ENCODE data around the gene SMAP2. TPM values are rescaled to one million over a fixed set of nuclear protein-coding genes. Genes with fewer than 3 reads are reported as not detected.

SMAP2 gene
- 15.5 and 63.1 TPM in 2 replicates for total RNA-seq

GRCh38 chr1:40373323-40374283 is at the start of gene SMAP2:
SMAP2 (plus strand) TSS chr1:40373727; CDS start chr1:40374121, 394 bp downstream.

GRCh38 chr1:40449684-40450494 is 76.4 kb downstream of the SMAP2 start, which contains the start of gene ZFP69B:
ZFP69B (plus strand) TSS chr1:40450476; CDS start chr1:40450962, 486 bp downstream.

Other genes starting within 250 kb of the SMAP2 start
- 15.1 and 22.2 TPM in 2 replicates for gene RLF, start 212.3 kb upstream of the SMAP2 start, total RNA-seq
- not detected in 2 replicates for gene TMCO2, start 125.8 kb upstream of the SMAP2 start, total RNA-seq
- 48.4 and 119 TPM in 2 replicates for gene ZMPSTE24, start 115.5 kb upstream of the SMAP2 start, total RNA-seq
- gene COL9A2, start 56.4 kb upstream of the SMAP2 start, total RNA-seq: 0.14 and 1.8 TPM in 2 replicates
- gene ZFP69B, start 76.7 kb downstream of the SMAP2 start, total RNA-seq: 3.5 and 13.2 TPM in 2 replicates
- 1.3 and 4.0 TPM in 2 replicates for gene ZFP69, start 103.6 kb downstream of the SMAP2 start, total RNA-seq
- 5.0 and 12.3 TPM in 2 replicates for gene EXO5, start 135.0 kb downstream of the SMAP2 start, total RNA-seq
- 1.8 and 4.3 TPM in 2 replicates for gene ZNF684, start 157.9 kb downstream of the SMAP2 start, total RNA-seq